HG03196 (cell line): ENCODE results near the gene VTI1A.

Experiments used
- ATAC-seq: cut with Tn5 transposase; IDR thresholded peaks from one replicate; pipeline ENCODE4 v1.9.1; 2021; ENCODE audit not compliant: unreplicated experiment

VTI1A gene

GRCh38 chr10:112746329-112746728, 299.3 kb downstream of the VTI1A start:
- ATAC-seq, result no peak

DNA sequence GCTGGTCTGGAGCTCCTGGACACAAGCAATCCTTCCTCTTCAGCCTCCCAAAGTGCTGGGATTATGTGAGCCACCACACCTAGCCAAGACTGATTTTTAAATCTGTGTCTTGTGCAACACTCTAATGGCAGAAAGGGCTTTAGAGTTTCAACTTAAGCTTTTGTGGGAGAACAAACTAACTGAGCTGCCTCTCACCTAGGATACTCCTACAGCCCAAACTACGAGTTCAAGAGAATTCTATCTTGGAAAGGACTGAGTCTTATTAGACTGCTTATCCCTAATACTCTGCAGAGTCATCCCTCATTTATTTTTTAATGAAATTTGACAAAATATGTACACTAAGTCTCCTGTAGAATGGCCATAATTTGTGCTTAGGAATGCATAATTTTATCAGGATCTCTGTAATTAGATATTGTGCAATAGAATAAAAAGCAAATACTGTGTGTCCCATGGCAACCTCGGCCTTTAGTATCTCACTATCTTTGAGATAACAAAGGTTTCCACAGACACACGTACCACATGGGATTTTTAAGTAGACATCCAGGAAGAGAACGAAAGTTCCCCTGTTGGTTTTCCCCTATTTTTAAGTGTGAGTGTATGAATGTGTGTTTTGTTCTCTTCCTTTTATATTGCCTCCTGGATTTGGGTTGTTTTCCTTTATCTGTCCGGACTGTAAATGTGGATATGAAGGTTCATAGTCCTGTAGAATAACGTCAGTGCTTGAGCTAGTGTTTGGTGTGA, 303.6 kb downstream of the VTI1A start:
- ATAC-seq, result no peak

- ATAC-seq, result no peak
Measured at GRCh38 chr10:112751651-112752050, 304.6 kb downstream of the VTI1A start.

DNA sequence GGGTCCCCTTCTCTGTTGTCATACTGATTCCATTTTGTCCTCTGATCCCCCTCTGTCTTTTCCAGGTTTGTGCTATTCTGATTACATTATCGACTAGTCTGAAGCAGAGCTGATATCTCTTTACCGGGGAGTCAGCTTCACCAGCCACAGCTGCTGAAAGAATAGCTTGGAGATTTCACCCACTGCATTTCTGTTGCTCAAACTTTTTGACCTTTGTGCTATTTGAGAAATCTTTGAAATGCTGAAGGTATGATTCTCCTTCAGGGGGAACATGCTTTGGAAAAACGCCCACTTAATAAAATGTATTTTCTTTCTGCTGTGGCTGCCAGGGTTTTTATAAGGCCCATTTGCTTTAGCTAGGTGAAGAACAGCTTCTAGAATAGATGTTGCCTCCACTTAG, 305.3 kb downstream of the VTI1A start:
- ATAC-seq, result no peak

GRCh38 chr10:112753961-112754411, 307.0 kb downstream of the VTI1A start:
- no peak for ATAC-seq

DNA sequence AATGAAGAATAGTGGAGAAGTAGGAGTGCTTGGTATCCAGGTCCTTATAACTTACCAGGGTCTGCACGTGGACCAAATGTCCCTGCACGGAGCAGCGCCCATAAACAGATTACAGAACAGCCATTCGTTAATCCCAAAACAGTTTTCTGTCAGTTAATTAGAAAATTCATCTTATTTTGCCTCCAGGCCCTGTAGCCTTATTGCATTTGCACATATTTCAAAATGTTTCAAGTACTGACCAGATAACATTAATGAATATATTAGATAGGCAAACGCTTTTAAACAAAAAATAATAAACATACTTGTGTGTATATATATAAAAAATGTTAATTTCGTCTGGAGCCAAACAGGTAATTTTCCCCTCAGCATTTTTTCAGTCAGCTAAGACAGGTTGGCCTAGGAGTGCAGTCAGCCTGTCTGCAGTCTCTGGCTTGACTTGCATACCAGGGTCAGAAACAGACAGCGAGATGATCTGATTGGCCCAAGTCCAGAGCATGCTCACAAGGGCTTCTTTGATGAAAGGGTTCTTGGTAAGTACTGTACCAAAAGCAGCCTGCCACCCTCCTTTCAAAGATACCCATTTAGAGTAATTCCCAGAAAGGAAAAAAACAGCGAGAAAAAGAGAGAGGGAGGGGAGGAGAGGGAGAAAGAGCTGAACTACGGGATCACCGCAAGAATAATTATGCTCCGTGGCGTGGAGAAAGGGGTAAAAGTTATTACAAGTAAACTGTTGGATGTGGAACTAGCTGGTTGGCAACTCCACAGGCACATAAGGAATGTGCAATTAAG, 308.6 kb downstream of the VTI1A start:
- no peak for ATAC-seq

GRCh38 chr10:112756235-112756527, 309.2 kb downstream of the VTI1A start:
- ATAC-seq, result no peak

DNA sequence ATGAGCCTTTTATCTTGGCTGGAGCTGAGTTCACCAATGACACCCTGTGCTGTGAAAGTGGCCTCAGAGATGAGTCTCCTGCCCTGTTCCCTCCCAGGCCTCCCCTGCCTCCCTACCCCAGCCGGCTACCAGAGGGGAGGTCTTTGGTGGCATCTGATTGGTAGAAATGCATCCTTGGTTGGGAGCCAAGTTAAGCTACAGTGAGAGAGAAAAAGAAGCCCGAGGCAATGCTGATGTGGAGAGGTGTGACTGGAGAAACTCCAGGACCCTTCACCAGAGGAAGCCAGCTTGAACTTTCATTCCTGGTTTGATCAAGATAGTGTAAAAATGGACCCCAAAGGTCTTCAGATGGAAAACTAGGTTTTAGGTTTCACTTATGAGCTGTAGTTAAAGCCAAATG, 311.9 kb downstream of the VTI1A start:
- ATAC-seq, result no peak

DNA sequence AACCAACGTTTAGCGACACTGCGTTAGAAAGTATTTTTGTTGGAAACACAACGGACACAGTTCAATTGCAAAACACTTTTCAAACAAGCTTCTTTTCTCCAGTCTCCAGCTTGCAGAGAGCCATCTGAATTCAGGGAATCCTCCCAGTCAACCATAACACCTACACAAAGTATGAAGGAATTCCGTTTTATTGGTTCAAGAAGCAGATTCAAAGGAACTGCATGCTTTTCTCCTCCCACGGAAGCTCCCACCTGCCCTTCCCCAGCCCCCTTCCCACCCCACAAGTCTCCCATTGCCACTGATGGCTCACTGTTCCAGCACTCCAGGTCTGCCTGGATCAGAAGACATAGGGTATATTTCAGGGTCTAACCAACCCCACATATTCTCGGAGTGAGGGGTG, 312.5 kb downstream of the VTI1A start:
- ATAC-seq, result no peak

DNA sequence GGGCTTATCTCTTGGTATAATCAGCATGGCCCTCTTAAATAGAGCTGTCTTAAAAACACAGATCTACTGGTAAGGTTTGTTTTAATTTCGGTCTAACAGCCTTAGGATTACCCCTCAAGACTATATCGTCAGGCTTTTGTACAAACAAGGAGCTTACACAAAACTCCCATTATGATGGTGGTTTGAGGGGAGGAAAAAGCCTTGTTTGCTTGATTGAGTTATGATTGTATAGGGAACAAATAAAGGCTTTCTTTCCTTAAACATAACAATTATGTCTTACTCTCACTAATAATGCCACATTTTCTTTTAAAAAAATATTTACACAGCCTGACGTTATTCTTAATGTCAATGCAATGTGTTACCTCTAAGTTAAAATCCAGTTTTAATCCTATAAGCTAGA, 314.2 kb downstream of the VTI1A start:
- no peak for ATAC-seq

DNA sequence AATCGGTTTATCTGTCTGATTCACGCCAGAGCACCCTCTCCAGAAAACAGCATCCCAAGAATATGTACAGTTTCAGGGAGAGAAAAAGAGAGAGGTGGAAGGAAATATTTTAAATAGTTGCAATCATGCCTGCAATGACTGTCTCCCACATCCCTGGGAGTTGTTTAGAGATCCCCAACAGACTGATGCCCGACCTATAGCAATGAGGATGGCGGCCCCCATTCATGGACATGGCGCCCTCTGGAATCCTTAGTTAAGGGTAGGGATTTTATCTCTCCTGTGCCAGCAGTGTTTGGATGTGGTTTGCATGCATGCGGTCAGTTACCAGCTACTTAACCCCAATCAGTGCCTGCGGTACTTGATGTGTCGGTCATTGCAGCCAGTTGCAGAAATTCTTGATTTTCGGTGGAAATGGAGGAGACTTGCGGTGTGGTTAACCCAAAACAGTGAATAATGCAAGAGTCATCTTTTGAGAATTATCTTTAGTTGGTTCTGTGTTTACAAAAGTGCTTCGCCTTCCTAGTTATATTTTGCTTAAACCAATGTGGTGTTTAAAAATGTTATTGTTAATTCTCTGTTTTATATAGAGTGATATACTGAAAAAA, 317.0 kb downstream of the VTI1A start:
- no peak for ATAC-seq

- ATAC-seq, result no peak
Measured at GRCh38 chr10:112765717-112766235, 318.8 kb downstream of the VTI1A start.

GRCh38 chr10:112766636-112767035, 319.6 kb downstream of the VTI1A start:
- ATAC-seq, result no peak

DNA sequence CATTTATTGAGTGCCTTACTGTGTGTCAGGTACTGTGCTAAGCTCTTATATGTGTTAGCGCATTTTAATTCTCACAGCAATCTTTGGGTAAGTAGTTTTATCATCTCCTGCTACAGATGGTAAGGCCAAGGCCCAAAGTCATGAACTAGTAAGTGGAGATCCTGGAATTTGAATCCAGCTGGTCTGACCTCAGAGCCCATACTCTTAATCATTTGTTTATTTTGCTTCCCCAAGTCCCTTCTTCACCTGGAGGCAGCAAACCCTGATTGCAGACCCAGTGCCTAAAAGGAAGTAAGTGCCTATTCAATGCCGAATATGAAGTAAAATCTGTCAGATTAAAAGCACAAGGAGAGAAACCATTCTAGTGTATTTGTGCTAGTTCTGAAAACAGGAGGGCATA, 320.1 kb downstream of the VTI1A start:
- ATAC-seq, result no peak

GRCh38 chr10:112768121-112768520, 321.1 kb downstream of the VTI1A start:
- ATAC-seq, result no peak

GRCh38 chr10:112769081-112769480, 322.1 kb downstream of the VTI1A start:
- ATAC-seq, result no peak

DNA sequence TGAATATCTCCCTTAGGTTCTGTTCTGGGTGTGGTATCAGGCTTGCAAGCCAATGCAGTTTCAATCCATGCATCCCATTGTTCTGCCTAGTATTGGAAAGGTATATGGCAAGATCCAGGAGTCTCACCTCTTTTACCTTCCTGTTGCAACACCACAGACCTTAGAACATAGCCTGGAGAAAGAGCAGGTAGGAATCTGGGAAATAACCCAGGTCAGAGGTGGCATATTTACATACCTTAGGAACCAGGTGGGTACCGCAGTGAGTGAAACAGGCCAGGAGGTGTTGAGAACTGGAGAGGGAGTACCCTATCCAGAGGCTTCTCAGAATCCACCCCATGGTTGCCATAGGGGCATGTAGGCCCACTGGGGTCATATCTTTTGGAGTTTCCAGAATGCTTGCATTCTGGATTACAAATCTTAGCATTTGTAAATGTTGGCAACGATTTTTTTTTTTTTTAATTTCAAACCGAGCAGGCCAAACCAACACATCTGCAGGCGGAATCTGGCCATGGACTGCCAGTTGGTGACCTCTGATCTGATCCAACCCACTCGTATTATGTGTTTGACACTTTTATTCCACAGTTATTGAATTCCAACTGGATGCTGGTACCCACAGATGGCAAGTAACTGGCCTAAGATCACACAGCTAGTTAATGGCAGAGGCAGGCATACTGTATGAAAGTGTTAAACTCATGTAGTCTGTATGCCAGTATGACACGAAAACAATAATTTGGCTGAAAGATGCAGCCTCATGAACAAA, 322.8 kb downstream of the VTI1A start:
- ATAC-seq, result no peak

GRCh38 chr10:112771733-112772132, 324.7 kb downstream of the VTI1A start:
- ATAC-seq, result no peak

DNA sequence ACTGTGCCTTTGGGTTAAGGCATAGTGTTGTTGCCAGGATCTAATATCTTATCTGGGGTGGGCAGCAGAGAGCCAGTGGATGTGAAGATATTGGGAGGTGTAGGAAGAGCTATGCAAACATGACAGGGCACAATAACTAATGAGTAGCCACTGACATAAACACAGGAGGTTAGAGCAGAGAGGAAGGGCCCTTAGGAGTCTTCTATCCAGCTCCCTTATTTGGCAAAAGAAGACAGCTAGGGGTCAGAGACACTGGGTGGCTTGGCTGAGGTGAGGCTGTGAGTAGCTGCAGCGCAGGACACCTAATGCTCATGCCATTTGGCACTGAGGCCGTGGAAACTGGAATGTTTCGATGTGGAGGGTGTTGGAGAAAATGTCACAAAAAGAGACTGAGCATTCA, 326.8 kb downstream of the VTI1A start:
- no peak for ATAC-seq

GRCh38 chr10:112774210-112774609, 327.2 kb downstream of the VTI1A start:
- ATAC-seq, result no peak

GRCh38 chr10:112774798-112775197, 327.8 kb downstream of the VTI1A start:
- no peak for ATAC-seq
